GM12865 (cell line): ENCODE measurements around the gene EIF3B.
"Not testable (repeated sequence)": the region's sequence is repeated elsewhere in the genome, so short reads cannot be mapped to it uniquely, and the experiment has no call there.

Experiments
- DNase-seq: peaks from one replicate; pipeline ENCODE4 v3.0.0; 2010; ENCODE audit warnings: low read depth
- H3K4me3 ChIP-seq: 2 replicates; pipeline ENCODE4 v1.5.1; 2011; ENCODE audit warnings: mild to moderate bottlenecking, low read depth, low read length, control low read depth
- TF ChIP-seq, protein P1 (sequence below): IDR thresholded peaks from 2 replicates; pipeline ENCODE4 v1.5.1; 2011; ENCODE audit warnings: low read length, control low read depth, low read depth, inconsistent platforms; ENCODE audit not compliant: insufficient read depth; ENCODE audit errors: missing control alignments

EIF3B gene

GRCh38 chr7:2354186-2354938 is at the start of gene EIF3B:
Gene EIF3B (plus strand): TSS chr7:2354827. CDS start chr7:2354922, 95 bp downstream.
- TF ChIP-seq, protein P1, sequence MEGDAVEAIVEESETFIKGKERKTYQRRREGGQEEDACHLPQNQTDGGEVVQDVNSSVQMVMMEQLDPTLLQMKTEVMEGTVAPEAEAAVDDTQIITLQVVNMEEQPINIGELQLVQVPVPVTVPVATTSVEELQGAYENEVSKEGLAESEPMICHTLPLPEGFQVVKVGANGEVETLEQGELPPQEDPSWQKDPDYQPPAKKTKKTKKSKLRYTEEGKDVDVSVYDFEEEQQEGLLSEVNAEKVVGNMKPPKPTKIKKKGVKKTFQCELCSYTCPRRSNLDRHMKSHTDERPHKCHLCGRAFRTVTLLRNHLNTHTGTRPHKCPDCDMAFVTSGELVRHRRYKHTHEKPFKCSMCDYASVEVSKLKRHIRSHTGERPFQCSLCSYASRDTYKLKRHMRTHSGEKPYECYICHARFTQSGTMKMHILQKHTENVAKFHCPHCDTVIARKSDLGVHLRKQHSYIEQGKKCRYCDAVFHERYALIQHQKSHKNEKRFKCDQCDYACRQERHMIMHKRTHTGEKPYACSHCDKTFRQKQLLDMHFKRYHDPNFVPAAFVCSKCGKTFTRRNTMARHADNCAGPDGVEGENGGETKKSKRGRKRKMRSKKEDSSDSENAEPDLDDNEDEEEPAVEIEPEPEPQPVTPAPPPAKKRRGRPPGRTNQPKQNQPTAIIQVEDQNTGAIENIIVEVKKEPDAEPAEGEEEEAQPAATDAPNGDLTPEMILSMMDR: no peak
- H3K4me3 ChIP-seq: peak within 1 kb of the TSS; percentile 79
- peak; percentile 97 for DNase-seq

DNA sequence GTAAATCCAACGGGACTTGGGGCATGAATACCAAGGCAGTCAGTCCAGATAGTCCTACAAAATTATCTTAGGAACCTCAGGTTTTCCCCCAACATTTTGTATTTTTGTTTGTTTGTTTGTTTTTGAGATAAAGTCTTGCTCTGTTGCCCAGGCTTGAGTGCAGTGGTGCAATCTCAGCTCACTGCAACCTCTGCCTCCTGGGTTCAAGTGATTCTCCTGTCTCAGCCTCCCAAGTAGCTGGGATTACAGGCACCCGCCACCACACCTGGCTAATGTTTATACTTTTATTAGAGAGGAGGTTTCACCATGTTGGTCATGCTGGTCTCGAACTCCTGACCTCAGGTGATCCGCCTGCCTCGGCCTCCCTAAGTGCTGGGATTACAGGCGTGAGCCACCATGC is 49.4 kb upstream of the EIF3B start:
- DNase-seq, H3K4me3 ChIP-seq: not testable (repeated sequence)

DNA sequence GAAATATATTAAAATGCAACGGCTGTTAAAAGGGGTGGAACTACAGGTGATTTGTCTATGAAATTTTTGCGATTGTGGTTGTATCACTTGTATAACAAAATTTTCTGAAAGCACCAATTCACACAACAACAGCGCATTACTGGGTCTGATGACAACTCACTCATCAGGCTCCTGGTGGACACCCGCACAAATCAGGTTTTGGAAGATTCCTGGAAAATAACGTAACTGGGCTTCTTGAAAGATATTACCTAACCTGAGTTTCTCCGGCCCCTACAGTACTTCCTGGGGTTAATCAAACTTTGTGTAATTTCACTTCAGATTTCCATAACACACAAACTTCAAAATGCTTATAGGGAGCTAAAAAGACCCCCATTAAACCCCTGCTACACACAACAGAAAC is 47.9 kb upstream of the EIF3B start:
- peak overlapping the region; percentile 61 for H3K4me3 ChIP-seq
- no peak for DNase-seq
- TF ChIP-seq, protein P1: no peak

DNA sequence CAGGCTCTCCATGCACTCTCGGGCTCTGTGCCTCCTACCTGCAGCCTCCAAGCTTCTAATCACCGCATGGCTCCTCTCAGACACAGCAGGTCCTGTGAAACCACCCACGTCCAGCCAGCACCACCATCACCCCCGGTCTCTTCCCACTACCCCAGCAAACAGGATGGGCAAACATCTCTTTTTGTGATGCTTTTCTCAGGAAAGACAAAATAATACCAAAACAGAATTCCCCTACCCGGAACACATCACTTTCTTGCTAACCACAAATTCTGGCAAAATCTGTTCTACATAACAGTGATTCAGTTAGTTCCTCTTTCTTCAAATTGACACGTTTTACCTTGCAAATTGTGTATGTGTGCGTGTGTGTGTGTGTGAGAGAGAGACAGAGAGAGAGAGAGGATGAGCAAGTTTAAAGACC is 46.9 kb upstream of the EIF3B start:
- peak; percentile 78 for DNase-seq
- peak overlapping the region; percentile 61 for H3K4me3 ChIP-seq
- TF ChIP-seq, protein P1: no peak

DNA sequence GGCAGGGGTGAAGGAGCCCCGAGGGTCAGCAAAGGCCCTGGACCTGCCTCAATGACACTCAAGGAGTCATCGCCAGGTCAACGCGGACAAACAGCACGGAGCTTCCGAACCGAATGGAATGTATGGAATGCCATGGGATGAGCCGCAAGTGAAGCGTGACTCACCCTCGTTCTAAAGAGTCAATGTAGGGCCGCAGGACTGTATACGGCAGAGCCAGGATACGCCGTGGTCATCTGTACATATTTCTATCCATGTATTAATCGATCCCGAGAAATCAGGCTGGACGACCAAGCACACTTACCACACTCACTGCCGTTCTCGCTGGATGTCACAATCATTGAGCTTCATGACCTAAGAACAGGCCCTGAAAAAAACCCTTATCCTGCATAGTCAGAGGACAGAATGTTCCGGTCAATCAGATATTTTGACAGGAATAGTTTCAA is 44.7 kb upstream of the EIF3B start:
- H3K4me3 ChIP-seq: no peak overlapping the region
- no peak for DNase-seq

DNA sequence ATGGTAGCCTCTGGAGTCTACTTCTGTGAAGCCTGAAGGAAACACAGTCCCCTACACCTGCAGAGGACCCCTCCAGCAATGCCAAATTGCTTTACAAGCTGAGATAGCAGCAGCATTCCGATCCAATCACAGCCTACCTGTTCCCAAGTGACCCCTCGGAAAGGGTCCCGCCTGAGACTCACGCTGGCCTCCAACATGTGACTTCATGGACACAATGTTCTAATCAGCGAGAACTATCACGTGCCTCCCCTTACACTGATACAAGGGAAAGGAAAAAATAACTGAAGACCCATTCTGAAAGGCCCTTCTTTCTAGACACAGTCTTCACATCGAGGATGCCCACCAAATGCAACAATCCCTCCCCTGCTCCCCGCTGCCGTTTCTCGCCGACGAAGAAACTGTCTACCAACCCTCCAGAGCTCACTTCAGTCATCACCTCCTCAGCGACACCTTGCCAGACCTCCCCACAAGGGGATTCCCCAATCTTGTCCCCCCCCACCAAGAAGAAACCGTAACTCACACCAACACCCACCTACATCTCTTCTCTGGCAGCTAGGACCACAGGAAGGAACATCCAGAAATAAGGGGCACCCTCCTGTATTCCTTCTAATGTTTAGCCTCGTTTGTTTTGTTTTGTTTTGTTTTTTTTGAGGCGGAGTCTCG is 42.2 kb upstream of the EIF3B start:
- DNase-seq: peak; percentile 84
- peak overlapping the region; percentile 77 for H3K4me3 ChIP-seq
- TF ChIP-seq, protein P1: no peak

More for the DNA sequence above, 44.7 kb upstream of the EIF3B start:
- TF ChIP-seq, protein P1: no peak

DNA sequence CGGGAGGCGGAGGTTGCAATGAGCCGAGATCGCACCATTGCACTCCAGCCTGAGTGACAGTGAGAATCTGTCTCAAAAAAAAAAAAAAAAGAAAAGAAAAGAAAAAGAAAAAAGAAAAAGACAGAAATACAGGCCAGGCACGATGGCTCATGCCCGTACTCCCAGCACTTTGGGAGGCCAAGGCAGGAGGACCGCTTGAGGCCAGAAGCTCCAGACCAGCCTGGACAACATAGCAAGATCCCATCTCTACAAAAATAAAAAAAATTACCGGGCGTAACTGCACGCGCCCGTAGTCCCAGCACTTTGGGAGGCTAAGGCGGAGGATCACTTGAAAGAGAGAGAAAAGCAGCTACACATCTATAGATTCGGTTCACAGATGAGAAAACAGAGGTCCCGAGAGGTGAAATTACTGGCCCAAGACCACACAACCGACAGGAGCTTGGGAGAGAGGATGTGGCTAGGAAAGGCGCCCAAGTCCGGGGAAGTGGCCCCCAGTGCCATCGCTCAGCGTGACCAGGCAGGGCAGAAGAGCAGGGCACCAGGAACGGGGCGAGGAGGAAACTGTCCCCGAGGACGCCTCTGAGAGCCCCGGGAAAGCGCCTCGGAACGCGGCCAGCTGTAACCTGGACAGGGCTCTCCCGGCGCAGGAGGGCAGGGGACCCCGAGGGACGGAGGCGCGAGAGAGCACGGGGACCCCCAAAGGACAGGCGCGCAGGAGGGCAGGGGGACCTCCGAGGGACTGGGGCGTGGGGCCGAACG is 41.0 kb upstream of the EIF3B start:
- peak; percentile 63 for DNase-seq
- TF ChIP-seq, protein P1: no peak
- peak overlapping the region; percentile 77 for H3K4me3 ChIP-seq
